CD8-positive, alpha-beta memory T cell (primary cell): ENCODE measurements around the gene OR2L8. TPM values are rescaled to one million over a fixed set of nuclear protein-coding genes. Genes with fewer than 3 reads are reported as not detected.

Experiments
- CTCF ChIA-PET: fragments of 350-600 bp; sonication (Branson Sonifier 250); formaldehyde crosslinking; loops from one replicate; lab custom pipeline; 2021; ENCODE audit warnings: antibody characterized with exemption; lab: Charles Lee
- POLR2A ChIA-PET: fragments of 350-600 bp; sonication (Branson Sonifier 250); formaldehyde crosslinking; loops from one replicate; lab custom pipeline; 2021; ENCODE audit warnings: antibody characterized with exemption; lab: Charles Lee
- DNase-seq, 5 donors: peaks; one replicate each; pipeline versions ENCODE4 v3.0.0 to v3.0.0-alpha.2; 2020 to 2022; ENCODE audit warnings: mixed read lengths in 1 of 5
- H3K27ac ChIP-seq: one replicate; pipeline ENCODE4 v1.7.0; 2013; ENCODE audit warnings: low read depth, mild to moderate bottlenecking, low read length, moderate library complexity
- H3K27me3 ChIP-seq: 2 replicates; pipeline ENCODE4 v1.7.0; 2013; ENCODE audit warnings: low read length, mild to moderate bottlenecking; ENCODE audit not compliant: insufficient read depth, poor library complexity, severe bottlenecking
- H3K36me3 ChIP-seq: 2 replicates; pipeline ENCODE4 v1.7.0; 2013; ENCODE audit warnings: mild to moderate bottlenecking, low read length, moderate library complexity; ENCODE audit not compliant: insufficient read depth
- H3K4me1 ChIP-seq: 2 replicates; pipeline ENCODE4 v1.7.0; 2013; ENCODE audit warnings: mild to moderate bottlenecking, low read length, moderate library complexity; ENCODE audit not compliant: insufficient read depth
- H3K4me3 ChIP-seq: 2 replicates; pipeline ENCODE4 v1.7.0; 2013; ENCODE audit warnings: mild to moderate bottlenecking, low read length
- H3K9me3 ChIP-seq: 2 replicates; pipeline ENCODE4 v1.7.0; 2013; ENCODE audit warnings: mild to moderate bottlenecking, low read length
- H3K27ac Mint-ChIP-seq, 8 donors: one replicate each; pipeline ENCODE4 v1.8.0; 2020 to 2021; ENCODE audit warnings: mixed read lengths in 8 of 8, mild to moderate bottlenecking in 6 of 8, inconsistent platforms in 3 of 8, moderate library complexity in 3 of 8
- H3K27me3 Mint-ChIP-seq, 2 donors: one replicate each; pipeline ENCODE4 v1.8.0; 2020 to 2021; ENCODE audit warnings: mixed read lengths in 2 of 2, mild to moderate bottlenecking in 1 of 2, moderate library complexity in 1 of 2
- H3K36me3 Mint-ChIP-seq, 3 donors: one replicate each; pipeline ENCODE4 v1.8.0; 2020 to 2021; ENCODE audit warnings: mixed read lengths in 3 of 3, inconsistent platforms in 1 of 3, mild to moderate bottlenecking in 1 of 3
- H3K4me1 Mint-ChIP-seq, 3 donors: one replicate each; pipeline ENCODE4 v1.8.0; 2020 to 2021; ENCODE audit warnings: mixed read lengths in 3 of 3, inconsistent platforms in 1 of 3, mild to moderate bottlenecking in 1 of 3
- H3K4me3 Mint-ChIP-seq, 7 donors: one replicate each; pipeline ENCODE4 v1.8.0; 2020 to 2021; ENCODE audit warnings: mixed read lengths in 7 of 7, mild to moderate bottlenecking in 6 of 7, moderate library complexity in 4 of 7, inconsistent platforms in 2 of 7
- H3K9me3 Mint-ChIP-seq, 5 donors: one replicate each; pipeline ENCODE4 v1.8.0; 2020 to 2022; ENCODE audit warnings: mixed read lengths in 5 of 5, mild to moderate bottlenecking in 3 of 5, moderate library complexity in 2 of 5, inconsistent platforms in 1 of 5
- polyA plus RNA-seq: library from polyadenylated mRNA; unstranded; fragments of 300-500 nt; fragmentation: Illumina TruSeq; gene quantifications from one replicate; pipeline ENCODE4 v1.2.3, GENCODE V29; 2021
- total RNA-seq, 2 experiments: library from RNA; stranded (reverse); gene quantifications; one replicate each; pipeline ENCODE4 v1.2.3, GENCODE V29; 2021

OR2L8 gene, protein sequence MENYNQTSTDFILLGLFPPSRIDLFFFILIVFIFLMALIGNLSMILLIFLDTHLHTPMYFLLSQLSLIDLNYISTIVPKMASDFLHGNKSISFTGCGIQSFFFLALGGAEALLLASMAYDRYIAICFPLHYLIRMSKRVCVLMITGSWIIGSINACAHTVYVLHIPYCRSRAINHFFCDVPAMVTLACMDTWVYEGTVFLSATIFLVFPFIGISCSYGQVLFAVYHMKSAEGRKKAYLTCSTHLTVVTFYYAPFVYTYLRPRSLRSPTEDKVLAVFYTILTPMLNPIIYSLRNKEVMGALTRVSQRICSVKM
- total RNA-seq: not detected
- polyA plus RNA-seq: not detected

DNA sequence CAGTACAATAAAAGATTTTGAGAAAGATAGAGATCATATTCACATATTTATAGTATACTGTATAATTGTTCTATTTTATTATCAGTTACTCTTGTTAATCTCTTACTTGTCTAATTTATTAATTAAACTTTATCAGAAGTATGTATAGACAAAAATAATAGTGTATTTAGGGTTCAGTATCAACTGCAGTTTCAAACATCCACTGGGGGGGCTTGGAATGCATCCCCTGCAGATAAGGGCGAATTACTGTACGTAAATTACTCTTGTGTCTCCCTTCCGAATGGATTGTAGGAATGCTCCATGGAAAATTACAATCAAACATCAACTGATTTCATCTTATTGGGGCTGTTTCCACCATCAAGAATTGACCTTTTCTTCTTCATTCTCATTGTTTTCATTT is at the start of gene OR2L8:
Gene OR2L8, plus strand, starts transcription at position 301 of the 400 bp plus-strand sequence. Its CDS starts 0 bp downstream, at position 301.
- Histone ChIP-seq H3K27me3 (no peaks in the 10 kb centered on the region), H3K27ac (no peak within 1 kb of the TSS), H3K36me3 (no peaks in the 10 kb centered on the region), H3K9me3 (no peaks in the 10 kb centered on the region), H3K4me3 (no peak within 1 kb of the TSS), H3K4me1 (no peaks in the 10 kb centered on the region)
- no peak for DNase-seq
- Mint-ChIP-seq H3K4me3 (peak within 1 kb of the TSS in 1 of 7 donors; percentile 65), H3K27ac (no peak within 1 kb of the TSS), H3K9me3 (peaks cover 1 to 8% (median 6%) of the 10 kb centered on the region in 5 donors), H3K27me3 (peaks cover 0 to 2% of the 10 kb centered on the region in 2 donors), H3K4me1 (no peaks in the 10 kb centered on the region), H3K36me3 (no peaks in the 10 kb centered on the region)
- CTCF ChIA-PET: no interaction called here
- POLR2A ChIA-PET: no interaction called here

GRCh38 chr1:247904122-247904521 is 44.5 kb upstream of the OR2L8 start:
- ChIA-PET CTCF (no interaction called here), POLR2A (no interaction called here)
- peaks cover 2 to 16% (median 12%) of the 10 kb centered on the region in 5 donors for H3K9me3 Mint-ChIP-seq
- DNase-seq: no peak
- no peaks in the 10 kb centered on the region for H3K27me3 Mint-ChIP-seq
- peaks cover 19 to 30% (median 25%) of the 10 kb centered on the region in 3 donors for H3K4me1 Mint-ChIP-seq
- Histone ChIP-seq H3K4me1 (no peaks in the 10 kb centered on the region), H3K4me3 (no peak overlapping the region), H3K36me3 (no peaks in the 10 kb centered on the region), H3K27ac (no peak overlapping the region), H3K27me3 (no peaks in the 10 kb centered on the region), H3K9me3 (no peaks in the 10 kb centered on the region)
- H3K27ac Mint-ChIP-seq: peak overlapping the region in 2 of 8 donors; percentile 41 to 66
- peak overlapping the region in 1 of 7 donors; percentile 10 for H3K4me3 Mint-ChIP-seq
- peaks cover 0 to 3% (median 2%) of the 10 kb centered on the region in 3 donors for H3K36me3 Mint-ChIP-seq

DNA sequence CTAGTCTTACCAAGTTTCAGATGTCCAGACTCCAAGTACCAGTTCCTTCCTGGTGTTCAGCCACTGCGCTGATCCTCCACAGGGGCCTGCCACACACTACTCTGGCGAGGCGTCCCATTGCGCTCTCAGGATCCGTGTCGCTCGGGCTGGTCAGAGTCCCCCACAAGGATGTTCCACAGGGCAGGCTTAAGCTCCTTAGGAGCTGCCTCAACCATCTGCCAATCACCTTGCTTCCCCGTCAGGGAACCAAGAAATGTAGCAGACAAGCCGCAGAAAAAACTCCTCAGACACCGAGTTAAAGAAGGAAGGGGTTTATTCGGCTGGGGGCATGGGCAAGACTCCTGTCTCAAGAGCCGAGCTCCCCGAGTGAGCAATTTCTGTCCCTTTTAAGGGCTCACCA is 43.5 kb upstream of the OR2L8 start:
- Mint-ChIP-seq H3K27me3 (no peaks in the 10 kb centered on the region), H3K9me3 (peaks cover 2 to 17% (median 12%) of the 10 kb centered on the region in 5 donors), H3K4me3 (peak overlapping the region in 5 of 7 donors; percentile 29 to 55 (median 39)), H3K36me3 (peaks cover 0 to 3% (median 2%) of the 10 kb centered on the region in 3 donors), H3K4me1 (peaks cover 19 to 30% (median 25%) of the 10 kb centered on the region in 3 donors), H3K27ac (peak overlapping the region in 2 of 8 donors; percentile 83 to 84)
- Histone ChIP-seq H3K36me3 (no peaks in the 10 kb centered on the region), H3K9me3 (no peaks in the 10 kb centered on the region), H3K27ac (no peak overlapping the region), H3K4me3 (no peak overlapping the region), H3K4me1 (no peaks in the 10 kb centered on the region), H3K27me3 (no peaks in the 10 kb centered on the region)
- CTCF ChIA-PET: no interaction called here
- DNase-seq: no peak
- POLR2A ChIA-PET: no interaction called here

GRCh38 chr1:247905910-247906503 is 42.7 kb upstream of the OR2L8 start:
- Histone ChIP-seq H3K27me3 (no peaks in the 10 kb centered on the region), H3K4me1 (no peaks in the 10 kb centered on the region), H3K27ac (peak overlapping the region; percentile 9), H3K9me3 (no peaks in the 10 kb centered on the region), H3K36me3 (no peaks in the 10 kb centered on the region), H3K4me3 (peak overlapping the region; percentile 42)
- no peak for DNase-seq
- peaks cover 19 to 30% (median 25%) of the 10 kb centered on the region in 3 donors for H3K4me1 Mint-ChIP-seq
- no peaks in the 10 kb centered on the region for H3K27me3 Mint-ChIP-seq
- peak overlapping the region; percentile 78 to 93 (median 85) for H3K4me3 Mint-ChIP-seq
- ChIA-PET POLR2A (no interaction called here), CTCF (no interaction called here)
- peaks cover 2 to 17% (median 12%) of the 10 kb centered on the region in 5 donors for H3K9me3 Mint-ChIP-seq
- peaks cover 0 to 3% (median 2%) of the 10 kb centered on the region in 3 donors for H3K36me3 Mint-ChIP-seq
- peak overlapping the region in 6 of 8 donors; percentile 37 to 93 (median 86) for H3K27ac Mint-ChIP-seq

DNA sequence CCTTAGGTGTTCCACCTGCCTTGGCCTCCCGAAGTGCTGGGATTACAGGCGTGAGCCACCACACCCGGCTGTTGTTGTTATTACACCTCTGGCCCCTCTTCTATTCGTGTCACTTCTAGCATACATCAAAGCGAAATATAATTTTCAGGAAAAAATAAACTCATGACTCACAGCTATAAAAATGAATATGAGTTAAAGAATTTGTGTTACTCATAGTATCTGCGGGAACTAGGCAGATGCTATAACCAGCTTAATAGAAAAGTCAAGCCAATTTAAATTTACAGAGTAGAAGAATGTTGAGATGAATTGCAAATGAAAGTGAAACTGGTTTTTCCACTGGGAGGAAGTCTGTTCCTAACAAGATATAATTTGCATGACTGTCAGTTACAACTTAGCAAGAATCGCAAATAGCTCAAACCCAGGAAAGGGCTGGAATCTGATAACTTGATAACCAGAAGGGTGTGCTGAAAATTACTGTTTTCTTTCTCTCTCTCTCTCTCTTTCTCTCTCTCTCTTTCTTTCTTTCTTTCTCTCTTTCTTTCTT is 42.1 kb upstream of the OR2L8 start:
- peak overlapping the region in 6 of 8 donors; percentile 37 to 93 (median 81) for H3K27ac Mint-ChIP-seq
- POLR2A ChIA-PET: no interaction called here
- Histone ChIP-seq H3K4me1 (no peaks in the 10 kb centered on the region), H3K27me3 (no peaks in the 10 kb centered on the region), H3K36me3 (no peaks in the 10 kb centered on the region), H3K4me3 (peak overlapping the region; percentile 42), H3K9me3 (no peaks in the 10 kb centered on the region), H3K27ac (peak overlapping the region; percentile 9)
- no peaks in the 10 kb centered on the region for H3K27me3 Mint-ChIP-seq
- peaks cover 19 to 30% (median 25%) of the 10 kb centered on the region in 3 donors for H3K4me1 Mint-ChIP-seq
- CTCF ChIA-PET: no interaction called here
- H3K4me3 Mint-ChIP-seq: peak overlapping the region; percentile 78 to 93 (median 85)
- peaks cover 2 to 17% (median 12%) of the 10 kb centered on the region in 5 donors for H3K9me3 Mint-ChIP-seq
- H3K36me3 Mint-ChIP-seq: peaks cover 0 to 3% (median 2%) of the 10 kb centered on the region in 3 donors
- DNase-seq: peak in 1 of 5 donors; percentile 13

DNA sequence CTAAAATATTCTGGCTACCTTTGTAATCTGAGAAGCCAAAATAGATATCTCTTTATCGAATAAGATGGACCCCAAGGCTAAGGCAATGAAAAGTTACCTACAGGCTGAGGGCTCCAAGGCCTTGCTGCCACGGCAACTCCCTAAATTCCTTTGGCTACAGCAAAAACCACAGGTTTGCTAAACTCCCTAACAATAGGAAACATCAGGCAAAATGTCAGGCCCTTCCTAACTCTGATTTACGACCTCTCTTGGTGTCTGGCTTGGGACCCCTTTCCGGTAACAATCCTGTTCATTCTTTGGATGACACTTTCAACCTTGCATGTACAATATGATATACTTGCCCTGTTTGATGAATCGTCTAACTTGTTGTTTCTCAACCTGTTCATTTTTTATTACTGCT is 39.9 kb upstream of the OR2L8 start:
- no peak for DNase-seq
- Histone ChIP-seq H3K36me3 (no peaks in the 10 kb centered on the region), H3K9me3 (no peaks in the 10 kb centered on the region), H3K27ac (no peak overlapping the region), H3K4me1 (no peaks in the 10 kb centered on the region), H3K4me3 (no peak overlapping the region), H3K27me3 (no peaks in the 10 kb centered on the region)
- ChIA-PET CTCF (no interaction called here), POLR2A (no interaction called here)
- H3K36me3 Mint-ChIP-seq: peaks cover 0 to 3% (median 2%) of the 10 kb centered on the region in 3 donors
- H3K4me1 Mint-ChIP-seq: peaks cover 19 to 30% (median 25%) of the 10 kb centered on the region in 3 donors
- no peak overlapping the region for H3K27ac Mint-ChIP-seq
- peak overlapping the region in 1 of 7 donors; percentile 8 for H3K4me3 Mint-ChIP-seq
- H3K9me3 Mint-ChIP-seq: peaks cover 2 to 13% (median 11%) of the 10 kb centered on the region in 5 donors
- H3K27me3 Mint-ChIP-seq: no peaks in the 10 kb centered on the region

- no peaks in the 10 kb centered on the region for H3K36me3 Mint-ChIP-seq
- POLR2A ChIA-PET: no interaction called here
- no peak overlapping the region for H3K27ac Mint-ChIP-seq
- Histone ChIP-seq H3K4me3 (no peak overlapping the region), H3K4me1 (no peaks in the 10 kb centered on the region), H3K27me3 (no peaks in the 10 kb centered on the region), H3K9me3 (no peaks in the 10 kb centered on the region), H3K27ac (no peak overlapping the region), H3K36me3 (no peaks in the 10 kb centered on the region)
- no peak overlapping the region for H3K4me3 Mint-ChIP-seq
- DNase-seq: no peak
- CTCF ChIA-PET: no interaction called here
- H3K9me3 Mint-ChIP-seq: peaks cover 0 to 3% (median 0%) of the 10 kb centered on the region in 5 donors
- no peaks in the 10 kb centered on the region for H3K4me1 Mint-ChIP-seq
- peaks cover 0 to 4% of the 10 kb centered on the region in 2 donors for H3K27me3 Mint-ChIP-seq
Observed at GRCh38 chr1:247913786-247914185, 34.9 kb upstream of the OR2L8 start.
